HG03342 (cell line): Measurements from ENCODE around the gene SLC2A1.
"Not testable (repeated sequence)": the region's sequence is repeated elsewhere in the genome, so short reads cannot be mapped to it uniquely, and the experiment has no call there.

ENCODE experiments used
- ATAC-seq: cut with Tn5 transposase; IDR thresholded peaks from one replicate; pipeline ENCODE4 v1.9.1; 2021; ENCODE audit warnings: mild to moderate bottlenecking, moderate library complexity; ENCODE audit not compliant: unreplicated experiment

The SLC2A1 gene

DNA sequence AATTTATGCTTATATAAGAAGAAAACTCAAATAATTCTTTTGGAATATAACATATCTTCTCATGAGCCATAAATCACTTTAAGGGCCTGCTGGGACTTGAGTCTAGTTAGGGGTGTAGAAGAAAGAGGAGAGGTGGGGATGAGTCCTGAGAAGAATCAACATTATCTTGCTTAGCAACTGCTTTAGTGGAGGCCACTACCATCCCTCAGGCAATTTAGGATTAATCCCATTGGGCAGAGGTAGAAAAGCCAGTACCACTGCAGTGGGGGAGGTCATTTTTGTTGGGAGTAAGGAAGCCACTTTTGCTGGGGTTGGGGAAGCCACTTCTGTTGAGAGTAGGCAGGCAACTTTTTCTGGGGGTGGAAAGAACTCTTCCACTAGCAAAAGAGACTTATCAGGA is 47.7 kb downstream of the SLC2A1 start:
- ATAC-seq, result no peak

DNA sequence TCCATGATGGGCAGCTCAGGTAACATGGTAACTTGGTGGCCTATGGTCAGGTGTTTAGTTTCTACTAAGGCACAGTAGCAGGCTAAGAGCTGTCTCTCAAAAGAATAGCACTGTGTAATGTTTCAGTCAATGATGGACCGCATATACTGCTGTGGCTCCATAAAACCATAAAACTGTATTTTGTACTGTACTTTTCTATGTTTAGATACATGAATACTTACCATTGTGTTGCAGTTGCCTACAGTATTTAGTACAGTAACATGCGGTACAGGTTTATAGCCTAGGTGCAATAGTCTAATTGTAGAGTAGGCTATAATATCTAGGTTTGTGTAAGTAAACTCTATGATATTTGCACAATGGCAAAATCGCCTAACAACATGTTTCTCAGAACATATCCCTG is 50.6 kb downstream of the SLC2A1 start:
- ATAC-seq, result no peak

DNA sequence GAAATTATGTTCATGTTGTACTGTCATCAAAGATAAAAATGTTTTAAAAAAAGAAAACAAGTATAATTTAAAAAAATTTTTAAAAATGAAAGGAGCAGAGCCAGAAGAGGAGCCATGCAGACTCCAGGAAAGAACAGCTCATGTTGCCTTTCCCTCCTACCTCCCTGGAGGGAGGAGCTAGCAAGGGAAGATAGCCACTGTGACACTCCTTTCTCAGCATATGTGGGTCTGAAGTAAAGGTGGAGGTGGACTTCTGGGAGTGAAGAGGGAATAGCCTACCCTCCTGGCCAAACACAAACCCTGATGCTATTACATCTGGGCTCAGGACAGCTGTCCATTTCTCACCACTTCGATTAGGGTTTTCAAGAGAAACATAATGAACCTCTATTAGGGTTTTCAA is 54.2 kb downstream of the SLC2A1 start:
- no peak for ATAC-seq

DNA sequence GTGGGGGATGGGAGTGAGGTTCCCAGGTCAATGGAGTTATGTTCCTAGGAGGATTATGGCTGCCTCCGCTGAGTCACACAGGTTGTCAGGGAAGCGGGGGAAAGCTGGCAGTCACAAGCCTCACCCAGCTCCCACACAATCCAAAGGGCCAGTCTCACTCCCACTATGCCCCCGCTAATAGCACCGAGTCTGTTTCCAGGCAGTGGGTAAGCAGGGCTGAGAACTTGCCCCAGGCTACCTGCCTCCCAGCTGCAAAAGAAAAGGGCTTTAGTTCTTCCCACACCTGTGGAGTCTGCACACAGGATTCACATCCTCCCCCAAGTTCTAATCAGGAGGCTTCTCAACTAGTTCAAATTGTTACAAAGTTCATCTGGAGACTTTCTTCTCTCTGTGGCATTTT is 58.7 kb downstream of the SLC2A1 start:
- not testable (repeated sequence) for ATAC-seq

DNA sequence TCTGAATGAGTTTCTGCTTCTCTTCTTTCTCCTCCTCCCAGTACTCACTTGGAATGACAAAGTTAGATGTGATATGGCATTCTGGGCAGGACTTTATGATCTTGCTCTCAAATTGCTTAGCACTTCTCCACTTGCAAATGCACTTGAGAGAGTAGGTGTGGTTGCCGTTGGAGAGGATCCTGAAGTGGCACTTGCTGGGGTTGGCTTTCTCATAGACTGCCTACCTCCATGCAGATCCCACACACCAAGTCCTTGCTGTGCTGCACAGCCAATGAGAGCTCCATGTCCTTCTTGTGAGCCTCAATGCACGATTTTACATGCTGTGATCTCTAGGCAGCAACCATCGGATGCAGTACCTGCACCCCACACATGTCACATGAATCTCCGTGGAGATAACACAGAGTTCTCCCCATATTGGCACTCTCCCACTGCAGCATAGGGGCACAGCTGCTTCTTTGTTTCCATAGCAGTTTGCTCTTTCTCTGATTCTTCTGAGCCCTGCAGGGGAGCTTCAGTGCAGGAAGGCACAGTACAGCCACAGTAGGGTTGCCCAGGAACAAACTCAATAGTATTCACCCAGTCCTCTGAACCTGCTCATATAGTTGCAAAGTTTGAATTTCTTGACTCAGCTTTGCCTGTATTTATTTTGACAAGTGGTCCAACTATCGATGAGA is 67.1 kb downstream of the SLC2A1 start:
- no peak for ATAC-seq

DNA sequence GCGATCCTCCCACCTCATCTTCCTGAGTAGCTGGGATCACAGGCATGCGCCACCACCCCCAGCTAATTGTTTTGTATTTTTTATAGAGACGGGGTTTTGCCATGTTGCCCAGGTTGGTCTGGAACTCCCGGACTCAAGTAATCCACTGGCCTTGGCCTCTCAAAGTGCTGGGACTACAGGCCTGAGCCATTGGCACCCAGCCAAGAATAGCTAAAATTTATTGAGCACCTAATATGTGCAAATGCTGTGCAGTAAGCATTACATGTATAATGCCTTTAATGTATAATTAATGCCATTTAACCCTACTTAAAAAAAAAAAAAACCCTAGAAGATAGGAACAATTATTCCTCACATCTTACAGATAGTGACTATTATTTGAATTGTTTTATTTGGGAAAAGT is 69.4 kb downstream of the SLC2A1 start:
- ATAC-seq, result no peak

DNA sequence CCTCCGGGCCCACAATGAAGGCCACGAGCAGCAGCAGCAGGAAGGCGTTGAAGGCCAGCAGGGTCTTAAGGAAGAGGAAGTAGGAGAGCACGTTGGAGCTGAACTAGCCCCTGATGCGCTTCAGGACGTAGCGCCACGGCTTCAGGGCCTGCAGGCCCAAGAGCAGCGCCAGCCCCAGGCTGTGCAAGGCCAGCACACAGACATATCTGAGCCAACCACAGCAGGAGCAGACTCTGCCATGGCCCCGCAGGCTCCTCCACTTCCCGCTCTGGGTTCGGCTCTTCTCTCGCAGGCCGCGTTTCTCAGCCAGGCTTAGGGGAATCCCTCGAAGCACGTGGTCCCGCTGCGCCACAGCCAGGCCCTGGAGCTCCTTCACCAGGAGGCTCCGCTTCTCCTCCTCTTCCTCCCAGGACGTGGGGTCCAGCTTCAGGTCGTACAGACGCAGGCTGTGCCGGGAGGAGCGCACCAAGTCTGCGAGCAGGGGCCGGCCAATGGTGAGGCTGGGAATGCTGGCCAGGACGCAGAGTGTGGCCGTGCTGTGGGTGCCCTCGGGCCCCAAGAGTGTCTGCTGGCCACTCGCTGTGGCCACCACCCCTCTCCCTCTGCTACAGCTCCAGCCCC is 70.5 kb downstream of the SLC2A1 start:
- no peak for ATAC-seq

DNA sequence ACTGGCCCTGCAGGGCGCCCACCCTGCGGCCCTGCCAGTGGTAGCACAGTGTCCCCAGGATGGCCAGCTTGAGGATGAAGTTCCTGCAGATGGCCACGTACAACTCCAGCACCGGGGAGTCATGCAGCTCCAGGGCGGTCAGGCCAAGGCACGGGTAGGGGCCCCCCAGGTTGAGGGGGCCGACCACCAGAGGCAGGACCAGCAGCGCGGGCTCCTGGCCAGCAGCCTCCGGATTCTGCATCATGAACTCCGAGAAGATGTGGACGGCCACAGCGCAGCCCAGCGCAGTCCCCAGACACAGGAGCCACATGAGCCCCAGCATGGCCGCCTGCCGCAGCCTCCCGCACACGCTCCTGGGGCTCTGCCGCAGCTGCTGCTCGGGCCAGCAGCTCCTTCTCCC is 71.3 kb downstream of the SLC2A1 start:
- no peak for ATAC-seq

DNA sequence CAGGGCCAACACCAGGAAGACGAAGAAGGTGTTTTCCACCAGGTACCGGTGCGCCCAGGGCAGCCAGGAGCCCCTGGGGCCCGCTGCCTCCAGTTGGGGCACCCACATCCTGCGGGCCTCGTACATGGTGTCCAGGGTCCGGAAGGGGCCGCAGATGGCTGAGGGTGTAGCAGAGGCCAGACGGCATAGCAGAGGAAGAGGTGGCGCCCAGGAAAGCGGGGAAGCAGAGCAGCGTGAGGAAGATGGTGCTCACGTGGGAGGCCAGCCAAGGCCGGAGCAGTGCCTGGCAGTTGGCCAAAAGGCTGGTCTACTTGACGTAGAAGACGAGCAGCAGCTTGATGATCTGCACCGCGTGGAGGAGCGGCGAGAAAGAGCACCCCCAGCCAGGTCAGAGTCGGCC is 71.9 kb downstream of the SLC2A1 start:
- ATAC-seq, result no peak

DNA sequence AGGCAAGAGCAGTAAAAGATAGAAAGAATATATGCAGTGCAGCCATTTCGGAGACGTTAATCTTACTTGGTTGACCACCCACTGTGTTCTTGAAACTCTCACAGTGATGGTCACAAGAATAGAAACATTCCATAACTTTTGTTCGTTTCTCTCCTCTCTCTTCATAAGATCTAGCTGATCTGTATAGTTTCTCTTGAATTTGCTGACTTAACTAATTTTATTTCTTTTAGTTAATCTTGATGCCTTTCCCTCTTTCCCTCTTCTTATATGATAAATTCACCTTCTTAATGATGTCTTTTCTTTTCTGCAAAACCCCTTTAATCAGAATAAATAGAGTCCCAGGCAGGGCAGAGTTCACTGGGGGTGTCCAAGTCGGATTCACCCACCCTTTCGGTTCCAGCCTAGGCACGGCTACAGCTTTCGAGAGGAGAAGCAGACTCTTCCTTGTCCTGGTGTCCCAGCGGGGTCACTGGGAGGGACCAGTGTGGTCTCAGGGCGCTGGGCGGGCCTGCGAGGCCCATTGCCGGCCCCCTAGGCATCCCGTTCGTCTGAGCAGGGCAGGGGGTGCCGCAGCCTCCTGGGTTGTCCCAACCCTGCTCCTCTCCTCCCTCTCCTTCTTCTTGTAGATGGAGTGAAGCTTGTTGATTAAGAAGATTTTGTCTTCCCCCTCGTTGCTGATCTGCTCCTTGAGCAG is 72.5 kb downstream of the SLC2A1 start:
- no peak for ATAC-seq

DNA sequence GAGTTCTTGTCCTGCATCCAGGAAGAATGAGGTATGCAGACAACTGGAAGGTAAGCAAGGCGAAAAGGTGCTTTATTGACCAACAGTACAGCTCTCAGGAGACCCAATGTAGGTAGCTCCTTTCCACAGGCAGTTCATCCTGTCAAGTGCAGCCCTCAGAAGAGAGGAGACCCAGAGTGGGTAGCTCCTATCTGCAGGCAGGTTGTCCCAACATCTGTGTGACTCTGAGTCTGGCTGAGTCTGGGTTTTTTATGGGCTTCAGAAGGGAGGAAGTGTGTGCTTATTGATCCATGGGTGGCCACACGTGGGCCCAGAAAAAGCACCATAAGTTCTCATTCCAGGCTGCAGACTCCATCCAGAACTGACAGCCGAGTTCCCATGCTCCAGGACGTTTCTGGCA is 78.3 kb downstream of the SLC2A1 start:
- ATAC-seq, result no peak

DNA sequence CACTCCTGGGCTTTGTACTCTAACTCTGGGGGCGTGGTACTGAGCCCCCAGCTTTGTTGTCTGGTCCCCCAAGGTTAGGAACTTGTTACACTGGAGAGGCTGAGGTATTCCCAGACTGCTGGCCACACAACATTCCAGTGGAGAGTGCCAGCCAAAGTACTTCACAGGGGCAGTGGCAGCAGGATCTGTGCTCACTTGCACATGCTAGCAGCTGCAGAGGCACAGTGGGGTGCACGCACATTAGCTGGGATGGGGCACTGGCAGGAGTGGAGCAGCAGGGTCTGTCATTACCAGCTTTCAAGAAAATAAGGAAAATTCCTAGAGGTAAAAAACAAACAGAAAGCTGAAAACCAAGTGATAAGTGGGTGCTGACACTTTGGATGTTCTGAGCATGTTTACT is 81.3 kb downstream of the SLC2A1 start:
- ATAC-seq, result no peak

DNA sequence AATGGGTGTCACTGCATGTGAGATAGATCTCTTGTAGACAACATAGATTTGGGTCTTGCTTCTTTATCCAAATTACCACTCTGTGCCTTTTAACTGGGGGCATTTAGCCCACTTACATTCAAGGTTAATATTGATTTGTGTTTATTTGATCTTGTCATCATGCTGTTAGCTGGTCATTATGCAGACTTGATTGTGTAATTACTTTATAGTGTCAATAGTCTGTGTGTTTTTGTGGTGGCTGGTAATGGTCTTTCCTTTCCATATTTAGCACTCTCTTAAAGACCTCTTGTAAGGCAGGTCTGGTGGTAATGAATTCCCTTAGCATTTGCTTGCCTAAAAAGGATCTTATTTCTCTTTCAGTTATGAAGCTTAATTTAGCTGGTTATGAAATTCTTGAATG is 82.7 kb downstream of the SLC2A1 start:
- no peak for ATAC-seq
